Esophagus squamous epithelium (tissue), 4 donors: ENCODE results near the gene NAT16.

Experiments used
- POLR2A ChIP-seq, 4 donors: fragments of 450-650 bp; IDR thresholded peaks; one replicate each; pipeline ENCODE4 v1.6.1; 2017; ENCODE audit warnings: antibody characterized with exemption in 4 of 4, mild to moderate bottlenecking in 4 of 4, moderate library complexity in 3 of 4
- TF ChIP-seq, protein P1 (sequence below), 6 experiments: fragments of 450-650 bp in 4 of 6; fragments of 200-600 bp in 2 of 6; sonication (generic) in 2 of 6; IDR thresholded peaks; one replicate each; pipeline ENCODE4 v1.5.1; 2016 to 2019; ENCODE audit warnings: antibody characterized with exemption in 6 of 6, mild to moderate bottlenecking in 4 of 6, moderate library complexity in 4 of 6

DNA sequence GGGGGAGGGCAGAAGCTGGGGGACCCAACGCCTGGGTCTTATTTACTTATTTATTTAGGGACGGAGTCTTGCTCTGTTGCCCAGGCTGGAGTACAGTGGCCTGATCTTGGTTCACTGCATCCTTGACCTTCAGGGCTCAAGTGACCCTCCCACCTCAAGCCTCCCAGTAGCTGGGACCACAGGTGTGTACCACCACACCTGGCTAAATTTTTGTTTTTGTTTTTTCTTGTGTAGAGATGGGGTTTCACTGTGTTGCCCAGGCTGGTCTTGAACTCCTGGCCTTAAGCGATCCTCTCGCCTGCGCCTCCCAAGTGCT, 22.5 kb upstream of the NAT16 start:
- TF ChIP-seq, protein P1, sequence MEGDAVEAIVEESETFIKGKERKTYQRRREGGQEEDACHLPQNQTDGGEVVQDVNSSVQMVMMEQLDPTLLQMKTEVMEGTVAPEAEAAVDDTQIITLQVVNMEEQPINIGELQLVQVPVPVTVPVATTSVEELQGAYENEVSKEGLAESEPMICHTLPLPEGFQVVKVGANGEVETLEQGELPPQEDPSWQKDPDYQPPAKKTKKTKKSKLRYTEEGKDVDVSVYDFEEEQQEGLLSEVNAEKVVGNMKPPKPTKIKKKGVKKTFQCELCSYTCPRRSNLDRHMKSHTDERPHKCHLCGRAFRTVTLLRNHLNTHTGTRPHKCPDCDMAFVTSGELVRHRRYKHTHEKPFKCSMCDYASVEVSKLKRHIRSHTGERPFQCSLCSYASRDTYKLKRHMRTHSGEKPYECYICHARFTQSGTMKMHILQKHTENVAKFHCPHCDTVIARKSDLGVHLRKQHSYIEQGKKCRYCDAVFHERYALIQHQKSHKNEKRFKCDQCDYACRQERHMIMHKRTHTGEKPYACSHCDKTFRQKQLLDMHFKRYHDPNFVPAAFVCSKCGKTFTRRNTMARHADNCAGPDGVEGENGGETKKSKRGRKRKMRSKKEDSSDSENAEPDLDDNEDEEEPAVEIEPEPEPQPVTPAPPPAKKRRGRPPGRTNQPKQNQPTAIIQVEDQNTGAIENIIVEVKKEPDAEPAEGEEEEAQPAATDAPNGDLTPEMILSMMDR (IDR thresholded peaks at IDR 0.05) = no peak
- no peak for TF ChIP-seq POLR2A (IDR thresholded peaks at IDR 0.05)
